ENCODE measurements around the gene STX18. TPM values are rescaled to one million over a fixed set of nuclear protein-coding genes. Genes with fewer than 3 reads are reported as not detected.

The STX18 gene
- total RNA-seq, 2 donors from 2014 or later: 31.4 to 31.8 TPM

GRCh38 chr4:4486969-4487368 lies 54.9 kb downstream of the STX18 start:
- H3K27me3 ChIP-seq: no peaks in the 10 kb centered on the region
- H3K9ac ChIP-seq (ENCODE audit: low read depth in 2 of 2, low read length in 2 of 2): no peak overlapping the region
- no peaks in the 10 kb centered on the region for H3K4me1 ChIP-seq
- no peaks in the 10 kb centered on the region for H3K9me3 ChIP-seq
- DNase-seq: no peak
- no peaks in the 10 kb centered on the region for H3K36me3 ChIP-seq
- no peak for TF ChIP-seq CTCF (IDR thresholded peaks at IDR 0.05)
- H3K27ac ChIP-seq: no peak overlapping the region
- intact Hi-C loops (cut with DNase I): loop anchor here (5.0 to 10.0 kb wide), 2 partner anchors 90 to 398 kb away; no protein-coding TSS in a partner anchor
- no peak overlapping the region for H3K4me3 ChIP-seq

GRCh38 chr4:4485806-4486205 lies 56.0 kb downstream of the STX18 start:
- Histone ChIP-seq H3K27me3 (no peaks in the 10 kb centered on the region), H3K27ac (no peak overlapping the region), H3K9me3 (no peaks in the 10 kb centered on the region), H3K9ac (ENCODE audit: low read depth in 2 of 2, low read length in 2 of 2) (no peak overlapping the region), H3K4me1 (no peaks in the 10 kb centered on the region), H3K4me3 (no peak overlapping the region), H3K36me3 (no peaks in the 10 kb centered on the region)
- TF ChIP-seq CTCF (IDR thresholded peaks at IDR 0.05): no peak
- no peak for DNase-seq
- intact Hi-C loops (cut with DNase I): loop anchor here (5.0 to 10.0 kb wide), 2 partner anchors 91 to 399 kb away; no protein-coding TSS in a partner anchor

DNA sequence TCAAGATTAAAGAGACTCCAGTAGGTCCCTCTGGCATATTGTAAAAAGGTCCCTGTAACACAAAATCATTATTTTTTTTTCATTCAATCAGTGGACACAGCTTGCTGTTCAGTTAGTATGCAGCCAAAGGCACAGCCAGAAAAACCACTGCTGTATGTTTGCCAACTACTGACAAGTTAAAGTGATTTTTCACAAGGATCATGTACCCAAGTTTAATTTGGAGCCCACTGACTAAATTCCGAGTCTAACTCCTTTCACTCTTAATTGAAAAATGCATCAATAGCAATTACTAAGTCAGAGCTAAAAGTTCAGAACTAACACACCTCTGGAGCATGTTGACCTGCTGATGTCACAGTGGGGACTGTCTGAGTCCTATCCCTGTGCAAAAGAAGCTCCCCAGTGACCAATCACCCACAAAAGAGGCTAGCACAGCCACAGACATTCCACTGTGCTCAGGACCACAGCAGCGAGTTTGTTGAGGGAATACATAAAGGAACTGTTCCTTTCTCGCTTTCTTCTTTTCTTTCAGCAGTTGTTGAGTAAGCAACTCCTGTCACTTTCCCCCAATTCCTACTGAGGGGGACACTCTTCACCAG lies 60.4 kb downstream of the STX18 start:
- DNase-seq: no peak
- Histone ChIP-seq H3K36me3 (no peaks in the 10 kb centered on the region), H3K9me3 (no peaks in the 10 kb centered on the region), H3K4me1 (no peaks in the 10 kb centered on the region), H3K4me3 (no peak overlapping the region), H3K27ac (no peak overlapping the region), H3K9ac (ENCODE audit: low read depth in 2 of 2, low read length in 2 of 2) (no peak overlapping the region), H3K27me3 (no peaks in the 10 kb centered on the region)
- no peak for TF ChIP-seq CTCF (IDR thresholded peaks at IDR 0.05)
- intact Hi-C loops (cut with DNase I): loop anchor here (10.0 kb wide), 1 partner anchor 403 kb away; no protein-coding TSS in a partner anchor

GRCh38 chr4:4480685-4481398 lies 61.0 kb downstream of the STX18 start:
- intact Hi-C loops (cut with DNase I): loop anchor here (10.0 kb wide), 1 partner anchor 404 kb away; no protein-coding TSS in a partner anchor
- Histone ChIP-seq H3K27me3 (no peaks in the 10 kb centered on the region), H3K9ac (ENCODE audit: low read depth in 2 of 2, low read length in 2 of 2) (no peak overlapping the region), H3K4me1 (no peaks in the 10 kb centered on the region), H3K36me3 (no peaks in the 10 kb centered on the region), H3K27ac (no peak overlapping the region), H3K4me3 (no peak overlapping the region), H3K9me3 (no peaks in the 10 kb centered on the region)
- TF ChIP-seq CTCF (IDR thresholded peaks at IDR 0.05): peak; percentile 12
- DNase-seq: no peak

- H3K27ac ChIP-seq: no peak overlapping the region
- H3K36me3 ChIP-seq: no peaks in the 10 kb centered on the region
- no peak overlapping the region for H3K4me3 ChIP-seq
- no peaks in the 10 kb centered on the region for H3K4me1 ChIP-seq
- no peaks in the 10 kb centered on the region for H3K9me3 ChIP-seq
- H3K9ac ChIP-seq (ENCODE audit: low read depth in 2 of 2, low read length in 2 of 2): no peak overlapping the region
- TF ChIP-seq CTCF (IDR thresholded peaks at IDR 0.05): no peak
- H3K27me3 ChIP-seq: no peaks in the 10 kb centered on the region
- no peak for DNase-seq
- intact Hi-C loops (cut with DNase I): loop anchor here (10.0 kb wide), 1 partner anchor 405 kb away; no protein-coding TSS in a partner anchor
Measured at GRCh38 chr4:4480205-4480604, 61.6 kb downstream of the STX18 start.

Data from colonic mucosa (tissue), 4 donors.